Stimulated activated CD8-positive, alpha-beta memory T cell treated with anti-CD3 and anti-CD28 coated beads, Interleukin-12 subunit alpha, Interleukin-12 subunit beta, amount 100 ng/mL, for 24 hours (primary cell): ENCODE measurements around the gene HSD17B10.
"Not testable (repeated sequence)": the region's sequence is repeated elsewhere in the genome, so short reads cannot be mapped to it uniquely, and the experiment has no call there.

Experiments
- DNase-seq: peaks from one replicate; pipeline ENCODE4 v3.0.0-alpha.2; 2020; ENCODE audit errors: extremely low read depth

HSD17B10 gene

DNA sequence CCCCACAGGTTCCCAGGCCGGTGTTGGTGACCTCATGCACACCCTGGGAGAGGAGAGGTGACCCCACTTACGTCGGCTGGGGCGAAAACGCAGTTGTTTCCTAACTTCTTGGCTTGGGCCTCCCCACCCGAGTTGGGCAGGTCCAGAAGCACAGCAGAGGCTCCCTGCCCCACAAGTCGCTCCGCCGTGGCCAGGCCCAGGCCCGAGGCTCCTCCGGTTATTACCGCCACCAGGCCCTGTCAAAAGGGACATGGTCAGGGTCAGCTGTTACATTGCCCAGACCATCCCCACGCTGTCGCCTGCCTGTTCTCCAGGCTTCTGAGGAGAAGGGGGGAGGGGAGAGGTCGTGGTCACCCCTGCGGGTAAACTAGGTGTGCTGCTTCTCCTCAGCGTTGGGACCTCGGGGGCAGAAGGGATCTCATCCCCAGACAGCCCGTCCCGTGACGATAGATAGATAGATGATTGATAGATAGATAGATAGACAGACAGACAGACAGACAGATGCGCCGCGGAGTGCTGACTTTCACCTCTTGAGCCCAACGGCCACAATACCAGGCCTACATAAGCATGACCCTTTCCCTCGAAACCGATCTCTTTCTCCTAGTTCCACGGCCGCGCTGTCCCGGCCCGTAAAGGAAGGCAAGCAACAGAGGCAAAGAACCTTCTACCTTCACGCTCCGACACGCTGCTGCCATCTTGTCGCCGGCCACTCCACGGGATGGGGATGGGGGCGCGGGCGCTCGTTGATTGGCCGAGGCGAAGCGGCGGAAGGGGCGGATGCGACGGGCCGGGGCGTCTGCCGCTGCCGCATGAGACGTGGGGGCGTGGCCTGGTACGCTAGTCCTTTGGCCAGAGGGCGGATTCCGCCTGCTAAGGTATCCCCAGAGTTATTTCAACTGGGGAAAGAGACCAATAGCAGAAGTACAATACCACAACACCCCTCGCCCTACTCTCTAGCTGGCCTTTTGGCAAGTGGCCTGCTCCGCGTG, at the start of gene HSD17B10:
Gene HSD17B10, minus strand, starts transcription at position 720 of the 989 bp plus-strand sequence. Its CDS starts 25 bp downstream, at position 695.
- peak; percentile 64 for DNase-seq

DNA sequence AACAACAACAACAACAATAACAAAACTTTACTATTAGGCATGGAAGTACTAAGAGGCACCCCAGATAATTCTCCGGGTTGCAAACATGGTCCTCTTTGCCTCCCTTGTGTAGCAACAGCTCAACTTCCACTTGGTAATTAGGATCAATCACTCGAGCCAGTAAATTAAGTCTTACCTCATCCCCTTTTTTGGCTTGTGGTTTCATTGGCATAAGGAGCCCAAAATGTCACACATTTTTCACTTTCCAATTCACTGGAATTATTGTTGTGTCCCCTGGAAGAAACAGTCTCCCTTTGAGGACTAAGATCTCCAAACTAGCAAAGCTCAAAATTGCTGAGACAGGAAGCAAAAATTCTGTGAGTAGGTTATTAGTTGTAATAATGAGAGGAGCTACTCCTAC, 49.2 kb upstream of the HSD17B10 start:
- DNase-seq = no peak

DNA sequence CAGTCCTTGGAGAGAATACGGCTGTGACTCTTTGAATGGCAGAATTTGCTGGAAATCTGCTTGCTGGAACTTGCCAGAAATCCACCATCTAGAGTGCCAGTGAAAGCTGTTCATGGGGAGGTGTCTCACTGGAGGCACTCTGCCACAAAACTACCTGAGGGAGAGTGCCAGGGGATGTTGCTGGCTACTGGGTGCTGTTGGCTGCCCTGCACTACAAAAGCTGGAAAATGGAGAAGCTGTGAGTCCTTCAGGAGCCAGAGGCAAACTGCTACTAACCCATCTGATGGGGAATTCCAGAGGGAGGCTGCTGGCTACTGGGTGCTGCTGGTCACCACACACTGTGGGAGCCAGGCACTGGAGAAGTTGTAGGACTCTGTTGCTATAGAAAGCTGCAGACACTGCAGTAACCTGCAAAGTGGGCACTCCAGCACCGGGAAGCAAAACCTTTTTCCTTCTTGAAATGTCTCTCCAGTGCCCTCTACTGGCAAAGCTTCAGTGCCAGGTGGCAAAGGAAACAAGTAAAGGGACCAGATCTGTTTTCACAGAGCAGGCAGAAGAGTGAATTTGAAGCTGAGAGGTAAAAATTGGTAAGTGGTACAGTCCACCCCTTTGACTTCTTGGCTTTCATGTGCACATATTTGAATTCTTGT, 47.8 kb upstream of the HSD17B10 start:
- DNase-seq = no peak

DNA sequence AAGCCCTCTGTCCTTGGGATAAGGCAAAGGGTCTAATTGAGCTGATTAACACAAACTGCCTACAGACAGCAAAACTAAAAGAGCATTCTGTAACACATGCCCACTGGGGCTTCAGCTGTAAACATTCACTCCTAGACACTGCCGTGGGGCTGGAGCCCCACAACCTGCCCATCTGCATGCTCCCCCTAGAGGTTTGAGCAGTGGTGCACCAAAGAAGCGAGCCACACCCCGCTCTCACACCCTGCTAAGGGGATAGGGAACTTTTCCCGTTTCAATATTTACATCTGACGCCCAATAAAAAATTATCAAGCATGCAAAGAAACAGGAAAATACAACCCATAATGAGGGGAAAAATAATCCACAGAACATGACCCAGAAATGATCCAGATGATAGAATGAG, 46.9 kb upstream of the HSD17B10 start:
- DNase-seq = no peak

DNA sequence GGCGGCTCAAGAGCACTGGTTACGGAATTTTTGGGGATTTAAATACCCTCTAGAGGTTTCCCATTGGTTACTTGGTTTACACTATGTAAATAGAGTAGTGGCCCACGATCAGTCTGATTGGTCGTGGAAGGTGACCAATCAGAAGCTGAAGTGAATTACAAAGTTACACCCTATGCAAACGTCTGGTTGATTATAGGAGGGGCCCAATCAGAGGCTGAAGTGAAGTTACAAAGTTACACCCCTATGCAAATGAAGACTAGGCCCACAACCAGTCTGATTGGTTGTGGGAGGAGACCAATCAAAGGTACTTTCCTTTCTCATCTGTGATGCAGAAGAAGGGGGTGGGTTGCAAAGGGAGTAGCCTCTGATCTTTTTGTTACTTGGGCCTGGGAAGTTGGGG, 45.1 kb upstream of the HSD17B10 start:
- DNase-seq = no peak

DNA sequence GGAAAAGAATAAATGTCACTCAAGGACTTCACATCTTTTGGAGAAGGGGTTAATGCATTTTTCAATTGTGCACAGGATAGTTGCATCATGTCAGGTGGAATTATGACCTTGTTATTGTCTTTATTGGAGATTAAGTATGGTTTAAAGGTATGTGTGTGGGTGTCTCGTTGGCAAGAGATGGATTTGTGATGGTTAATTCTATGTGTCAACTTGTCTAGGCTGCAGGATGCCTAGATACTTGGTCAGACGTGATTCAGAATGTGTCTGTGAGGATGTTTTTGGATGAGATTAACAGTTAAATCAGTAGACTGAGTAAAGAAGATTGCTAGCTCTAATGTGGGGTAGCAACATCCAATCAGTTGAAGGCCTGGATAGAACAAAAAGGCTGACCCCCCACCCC, 42.2 kb upstream of the HSD17B10 start:
- DNase-seq = no peak

DNA sequence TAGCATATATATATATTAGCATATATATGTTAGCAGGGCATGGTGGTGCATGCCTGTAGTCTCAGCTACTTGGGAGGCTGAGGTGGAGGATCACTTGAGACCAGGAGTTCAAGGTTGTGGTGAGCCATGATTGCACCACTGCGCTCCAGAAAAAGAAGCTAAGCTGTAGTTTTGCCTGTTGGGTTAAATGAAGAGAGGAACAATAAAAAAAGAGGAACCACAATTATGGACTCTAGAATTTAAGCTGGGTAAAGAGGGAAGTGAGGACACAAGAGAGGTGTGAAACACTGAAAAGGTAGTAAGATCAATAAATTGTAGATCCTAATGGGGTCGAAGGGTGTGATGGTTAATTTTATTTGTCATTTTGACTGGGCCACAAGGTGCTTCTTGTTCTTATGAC, 40.5 kb upstream of the HSD17B10 start:
- no peak for DNase-seq

DNA sequence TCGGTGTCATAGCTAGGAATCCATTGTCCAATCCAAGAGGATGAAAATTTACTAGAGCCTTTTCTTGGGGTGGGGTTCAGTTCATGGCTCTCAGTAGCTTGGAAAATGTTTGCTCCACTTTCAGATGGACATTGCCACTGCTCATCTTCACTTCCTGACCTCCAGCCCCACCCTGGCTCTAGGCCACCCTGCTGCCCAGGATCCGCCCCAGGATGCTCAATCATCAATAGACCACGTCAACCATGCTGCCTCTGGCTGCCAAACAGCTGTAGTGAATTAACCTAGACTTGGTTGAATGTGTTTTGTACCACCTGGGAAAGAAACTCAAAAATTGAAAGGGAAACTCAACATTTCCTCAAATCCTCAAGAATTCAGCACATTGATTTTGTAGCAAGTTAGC, 37.2 kb upstream of the HSD17B10 start:
- no peak for DNase-seq

DNA sequence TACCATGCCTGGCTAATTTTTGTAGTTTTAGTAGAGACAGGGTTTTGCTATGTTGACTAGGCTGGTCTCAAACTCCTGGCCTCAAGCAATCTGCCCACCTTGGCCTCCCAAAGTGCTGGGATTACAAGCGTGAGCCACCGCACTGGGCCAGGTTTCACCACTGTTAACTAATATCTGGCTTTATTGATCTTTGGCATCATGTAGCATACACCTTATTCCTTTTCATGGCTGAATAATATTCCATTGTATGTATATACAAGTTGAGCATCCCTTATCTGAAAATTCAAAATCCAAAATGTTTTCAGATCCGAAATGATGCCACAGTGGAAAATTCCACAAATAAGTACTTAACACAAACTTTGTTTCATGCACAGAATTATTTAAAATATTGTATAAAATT, 34.5 kb upstream of the HSD17B10 start:
- not testable (repeated sequence) for DNase-seq

DNA sequence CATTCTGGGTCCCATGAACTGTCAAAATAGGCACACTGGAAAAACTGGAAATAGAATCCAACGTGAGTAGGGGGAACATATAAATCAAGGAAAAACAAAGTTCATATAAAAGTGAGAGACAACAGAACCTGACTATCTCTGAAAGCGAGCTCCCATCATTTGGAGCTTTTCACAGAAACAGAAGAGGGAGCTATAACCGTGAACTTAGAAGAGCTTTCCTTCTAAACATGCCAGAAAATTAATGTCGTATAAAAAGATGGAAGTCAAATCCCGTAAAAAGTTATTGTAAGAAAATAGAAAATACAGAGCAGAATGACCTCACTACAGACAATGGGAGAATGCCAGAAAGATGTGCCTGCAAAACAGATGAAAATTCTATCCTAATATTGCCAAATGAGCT, 23.9 kb upstream of the HSD17B10 start:
- DNase-seq = no peak

DNA sequence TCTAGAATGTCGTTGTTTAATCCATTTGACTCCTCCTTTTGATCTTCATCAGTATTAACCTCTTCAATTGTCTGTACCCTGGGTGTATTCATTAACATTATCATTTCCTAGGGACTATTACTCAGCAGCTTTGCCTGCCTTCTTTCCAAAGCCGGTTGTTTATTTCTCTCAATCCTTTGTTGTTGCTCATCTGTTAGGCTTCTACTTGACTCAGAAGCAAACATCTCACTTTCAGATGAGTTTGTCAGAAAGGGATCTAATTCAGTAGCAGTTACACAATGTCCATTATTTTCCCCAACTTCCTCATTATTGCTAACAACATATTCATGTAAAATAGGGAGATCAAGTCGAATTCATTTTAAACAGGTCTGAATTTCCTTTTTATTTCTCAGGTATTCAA, 22.1 kb upstream of the HSD17B10 start:
- no peak for DNase-seq

DNA sequence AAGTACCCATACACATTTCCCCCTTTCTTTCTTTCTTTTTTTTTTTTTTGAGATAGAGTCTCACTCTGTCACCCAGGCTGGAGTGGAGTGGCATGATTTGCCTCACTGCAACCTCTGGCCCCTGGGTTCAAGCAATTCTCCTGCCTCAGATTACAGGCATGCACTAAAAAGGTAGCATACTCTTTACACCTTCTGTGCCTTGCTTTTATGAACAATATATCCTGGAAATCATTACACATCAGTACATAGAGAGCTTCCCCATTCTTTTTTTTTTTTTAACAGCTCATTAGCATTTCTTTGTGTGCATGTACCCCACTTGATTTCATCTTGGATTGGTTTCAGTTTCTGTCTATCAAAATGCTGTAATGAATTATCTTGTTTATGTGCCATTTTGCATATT, 18.6 kb upstream of the HSD17B10 start:
- no peak for DNase-seq

DNA sequence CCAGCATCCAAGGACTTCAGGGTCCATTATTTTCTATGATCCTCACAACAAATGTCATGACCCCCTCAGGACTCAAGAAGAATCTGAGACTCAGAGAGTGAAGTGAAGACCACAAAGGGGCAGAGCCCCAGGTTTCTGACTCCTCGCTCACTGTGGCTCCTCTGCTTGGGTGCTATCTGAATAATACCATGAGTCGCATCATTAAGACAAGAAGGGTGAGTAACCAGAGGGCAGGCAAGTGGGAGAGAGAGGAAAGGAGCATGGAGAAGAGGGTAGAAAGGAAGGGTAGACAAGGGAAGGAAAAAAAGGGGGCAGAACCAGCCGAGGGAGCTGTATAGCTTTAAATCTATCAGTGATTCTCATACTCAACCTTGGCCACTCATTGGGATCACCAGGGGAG, 15.5 kb upstream of the HSD17B10 start:
- DNase-seq = no peak

DNA sequence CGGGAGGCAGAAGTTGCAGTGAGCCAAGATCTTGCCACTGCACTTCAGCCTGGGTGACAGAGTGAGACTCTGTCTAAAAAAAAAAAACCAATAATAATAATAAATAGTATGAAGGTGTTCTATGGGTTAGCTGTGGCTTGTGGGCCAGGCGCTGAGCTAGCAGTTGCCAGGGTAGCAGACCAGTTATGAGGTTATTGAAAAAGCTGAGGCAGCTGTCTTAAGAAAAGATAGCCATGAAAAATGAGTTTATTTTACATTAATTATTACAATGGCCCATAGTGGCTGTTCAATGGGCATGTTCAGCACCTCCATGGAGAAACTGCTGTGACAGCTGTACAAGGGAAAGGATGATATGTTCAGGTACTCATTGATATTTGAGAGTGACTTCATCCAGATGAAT, 13.3 kb upstream of the HSD17B10 start:
- no peak for DNase-seq

DNA sequence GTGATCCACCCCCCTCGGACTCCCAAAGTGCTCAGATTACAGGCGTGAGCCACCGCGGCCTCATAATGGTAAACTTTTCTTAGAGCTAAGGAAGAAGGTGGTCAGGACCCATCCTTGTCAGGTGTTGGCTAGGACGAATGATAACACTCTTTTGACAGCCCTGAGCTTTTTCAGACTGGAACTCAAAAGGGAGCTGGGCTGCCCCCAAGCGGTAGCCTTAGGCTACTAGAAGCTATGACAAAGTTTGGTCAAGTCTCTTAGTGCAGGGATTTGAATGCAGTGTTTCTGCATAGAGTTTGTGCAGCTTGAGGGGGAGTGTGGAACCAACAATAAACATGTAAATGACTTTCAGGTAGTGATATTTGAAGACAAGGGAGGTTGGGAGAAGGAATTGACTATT, 11.8 kb upstream of the HSD17B10 start:
- no peak for DNase-seq

DNA sequence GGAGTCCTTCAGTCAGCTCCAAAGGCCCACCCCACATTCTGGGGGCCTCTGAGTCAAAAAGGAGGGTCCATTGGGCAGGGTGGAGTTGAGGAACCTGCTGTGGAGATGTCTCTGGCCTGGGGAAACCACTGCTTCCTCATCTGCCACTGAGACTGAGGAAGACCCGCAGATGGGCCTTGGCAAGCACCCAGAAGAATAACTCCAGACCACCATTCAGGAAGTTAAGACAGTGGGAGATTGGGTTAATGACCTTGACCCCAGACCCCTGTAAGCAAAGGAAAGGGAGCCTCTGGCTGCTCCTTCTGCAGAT, 8.1 kb upstream of the HSD17B10 start:
- DNase-seq = no peak

DNA sequence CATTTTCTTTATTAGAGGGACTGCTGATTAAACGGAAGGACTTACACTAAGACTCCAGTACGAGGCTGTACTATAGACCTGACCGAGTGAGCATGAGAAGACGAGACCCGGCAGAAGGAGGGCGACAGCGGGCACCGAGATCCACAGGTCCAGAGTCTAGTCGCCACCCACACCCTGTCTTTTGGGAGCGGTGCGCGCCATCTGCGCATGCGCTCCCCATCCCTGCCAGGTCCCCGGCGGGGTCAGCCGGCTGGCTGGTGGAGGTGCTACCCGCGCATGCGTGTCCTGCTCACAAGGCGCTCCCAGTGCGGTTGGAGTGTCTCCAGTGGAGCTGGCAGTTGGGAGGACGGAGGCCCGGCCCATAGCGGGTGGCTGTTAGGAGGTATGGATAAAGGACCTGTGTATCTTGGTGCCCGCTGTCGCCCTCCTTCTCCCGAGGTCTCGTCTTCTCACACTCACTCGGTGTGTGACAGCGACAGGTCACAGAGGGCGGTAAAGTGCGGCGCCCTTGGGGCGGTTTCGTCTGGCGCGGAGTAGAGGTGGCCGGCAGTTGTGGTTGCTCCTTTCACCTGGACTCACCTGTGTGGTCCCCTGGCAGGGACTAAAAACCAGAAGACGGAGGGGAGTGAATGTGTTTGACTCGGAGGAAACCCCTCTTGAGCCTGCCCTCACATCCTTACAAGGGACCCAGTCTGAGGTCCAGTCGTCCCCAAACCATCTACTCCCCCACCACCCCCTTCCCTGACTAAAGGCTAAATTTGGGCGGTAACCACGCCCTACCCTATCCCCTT, 7.6 kb upstream of the HSD17B10 start:
- no peak for DNase-seq

DNA sequence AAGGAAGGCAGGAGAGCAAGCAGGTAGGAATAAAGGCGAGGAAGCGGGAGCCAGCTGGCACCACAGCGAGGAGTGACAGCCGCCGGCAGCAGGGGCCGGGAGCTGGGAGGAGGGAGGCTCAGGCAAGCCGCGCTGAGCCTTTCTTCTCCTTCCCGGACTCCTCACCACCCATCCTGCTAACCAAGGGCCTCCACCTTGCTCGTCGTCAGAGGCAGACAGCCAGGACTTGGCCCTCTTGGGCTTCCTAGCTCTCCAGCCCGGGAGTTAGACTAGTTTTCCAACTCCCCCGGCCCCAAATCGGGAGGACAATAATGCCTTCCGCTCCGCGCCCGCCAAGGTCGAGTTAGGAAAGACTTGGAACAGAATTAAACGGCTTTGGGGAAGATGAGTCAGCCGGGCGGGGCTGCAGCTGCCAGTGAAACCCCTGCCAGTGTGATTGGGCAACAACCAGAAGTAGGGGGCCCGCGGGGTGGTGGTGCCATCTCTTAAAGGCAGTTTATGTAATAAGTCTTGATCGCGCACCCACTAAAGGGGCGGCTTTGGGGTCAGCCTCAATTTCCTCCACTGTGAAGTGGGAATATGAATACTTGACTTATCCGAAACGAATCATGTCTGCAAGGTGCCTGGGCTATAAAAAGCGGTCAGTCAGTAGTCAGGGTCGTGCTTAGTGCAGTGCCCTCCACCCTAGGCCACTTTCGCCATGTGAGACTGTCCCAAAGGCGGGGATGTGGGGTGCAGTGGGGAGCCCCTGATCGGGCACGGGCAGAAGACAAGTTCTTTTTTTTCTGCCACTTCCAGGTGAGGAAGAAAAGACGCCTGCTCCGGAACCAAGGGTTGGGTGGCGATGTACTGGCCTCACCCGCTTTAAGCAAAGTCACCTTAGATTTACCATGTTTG, 6.7 kb upstream of the HSD17B10 start:
- DNase-seq = no peak

DNA sequence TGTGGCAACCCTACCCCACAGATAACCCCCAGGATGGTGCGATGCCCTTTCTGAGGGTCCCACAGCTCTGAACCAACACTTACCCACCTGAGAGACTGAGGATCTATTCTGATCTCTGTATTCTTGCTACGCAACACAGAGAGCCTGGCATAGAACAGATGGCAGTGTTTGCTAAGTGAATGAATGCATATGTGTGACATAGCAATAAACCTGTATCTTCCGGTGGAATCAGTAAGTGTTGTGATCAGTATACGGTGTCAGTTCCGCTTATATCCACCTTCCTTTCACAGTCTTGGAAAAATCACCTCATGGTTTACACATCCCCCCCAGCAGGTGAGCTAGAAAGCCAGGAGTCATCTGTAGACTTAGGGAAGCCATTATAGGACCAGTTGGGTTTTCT, 5.9 kb upstream of the HSD17B10 start:
- no peak for DNase-seq

DNA sequence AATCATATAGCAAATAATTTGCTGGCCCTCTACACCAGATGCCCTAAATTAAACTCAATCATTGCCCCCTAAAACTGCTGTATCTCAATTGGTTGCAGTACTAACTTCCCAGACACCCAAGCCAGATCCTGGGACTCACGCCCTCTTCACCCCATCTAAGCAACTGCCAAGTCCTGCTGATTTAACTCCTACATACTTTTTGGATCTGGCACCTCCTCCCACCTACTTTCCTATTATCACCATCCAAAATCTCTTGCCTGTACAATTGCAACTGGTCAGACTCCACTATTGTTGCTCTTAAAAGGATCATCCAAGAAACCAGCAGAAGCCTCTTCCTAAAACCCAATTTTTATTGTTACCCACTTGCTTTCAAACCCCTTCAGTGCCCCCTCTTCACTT, 4.7 kb upstream of the HSD17B10 start:
- DNase-seq = no peak

DNA sequence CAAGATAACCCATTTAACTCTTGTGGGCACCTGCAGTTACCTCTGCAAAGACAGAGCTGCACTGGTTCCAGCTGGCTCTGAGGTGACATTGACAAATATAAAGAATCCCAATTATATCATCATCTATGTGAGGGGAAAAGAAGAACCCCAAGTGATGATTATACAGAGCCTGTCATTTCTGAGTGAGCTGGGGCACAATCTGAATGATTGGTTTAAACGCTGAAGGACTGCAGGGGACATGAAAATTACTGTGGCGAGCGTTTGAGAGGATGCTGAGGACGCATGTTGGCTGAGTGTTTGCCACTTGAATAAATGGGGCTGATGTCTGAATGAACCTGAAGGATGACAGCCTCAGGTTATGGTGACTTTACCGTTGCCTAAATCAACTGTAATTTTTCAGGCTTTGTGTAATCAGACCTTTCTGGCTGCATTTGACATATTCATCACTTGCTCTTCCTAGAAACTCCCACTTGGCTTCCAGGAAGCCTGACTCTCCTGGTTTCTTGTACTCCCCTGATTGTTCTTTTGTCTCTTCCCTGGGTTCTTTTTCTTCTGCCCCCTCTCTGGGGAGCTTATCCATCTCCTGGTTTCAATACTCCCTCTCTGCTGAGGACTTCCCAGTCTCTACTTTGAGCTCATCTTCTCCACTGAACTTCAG, 4.1 kb upstream of the HSD17B10 start:
- no peak for DNase-seq
